ENCODE data around the gene LTBP3.

Gene LTBP3

DNA sequence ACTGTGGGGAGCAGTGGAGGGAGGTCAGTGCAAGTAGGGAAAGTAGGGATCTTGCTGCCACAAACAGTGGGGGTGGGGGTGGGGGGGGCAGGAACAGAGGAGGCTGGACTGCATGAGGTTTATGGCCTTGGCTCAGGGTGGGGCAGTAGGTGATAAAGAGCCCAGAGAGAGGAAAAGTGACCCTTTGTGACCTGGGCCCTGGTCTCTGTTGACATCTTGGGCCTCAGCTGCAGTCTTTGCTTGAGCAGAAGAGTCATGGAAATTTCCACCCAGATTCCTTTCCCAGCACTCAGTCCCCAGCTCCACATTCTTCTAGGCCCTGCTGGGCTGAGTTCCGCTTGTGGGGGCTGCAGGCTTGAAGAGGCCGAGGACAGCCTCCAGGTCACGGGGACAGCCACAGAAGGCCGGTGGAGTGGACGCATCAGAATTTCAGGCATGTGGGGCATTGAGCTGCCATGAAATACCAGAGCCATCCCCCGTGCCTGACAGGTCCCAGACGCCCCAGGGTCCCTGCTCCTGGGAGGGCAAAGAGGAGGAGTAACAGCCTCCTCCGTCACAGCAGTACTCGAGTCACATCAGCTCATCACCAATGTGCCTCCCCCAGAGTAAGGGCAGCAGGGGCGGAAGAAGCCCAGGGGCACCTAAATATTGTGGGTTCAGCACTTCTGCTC is 69.0 kb downstream of the LTBP3 start:
- POLR2A ChIA-PET, result interaction anchor here (0.6 to 12.4 kb wide), 11 partner anchors 11 to 135 kb away, joined by 3 to 703 read pairs (median 18); partner anchors contain the start of genes MALAT1 and NEAT1
- 0 out of 2 replicates have a peak overlapping the region, but pooled peaks have one; percentile 3 for H3K4me3 ChIP-seq (ENCODE audit: low read depth, low read length)
- DNase-seq (ENCODE audit: low read depth, low spot score), result peak; percentile 84
- TF ChIP-seq, protein P1, sequence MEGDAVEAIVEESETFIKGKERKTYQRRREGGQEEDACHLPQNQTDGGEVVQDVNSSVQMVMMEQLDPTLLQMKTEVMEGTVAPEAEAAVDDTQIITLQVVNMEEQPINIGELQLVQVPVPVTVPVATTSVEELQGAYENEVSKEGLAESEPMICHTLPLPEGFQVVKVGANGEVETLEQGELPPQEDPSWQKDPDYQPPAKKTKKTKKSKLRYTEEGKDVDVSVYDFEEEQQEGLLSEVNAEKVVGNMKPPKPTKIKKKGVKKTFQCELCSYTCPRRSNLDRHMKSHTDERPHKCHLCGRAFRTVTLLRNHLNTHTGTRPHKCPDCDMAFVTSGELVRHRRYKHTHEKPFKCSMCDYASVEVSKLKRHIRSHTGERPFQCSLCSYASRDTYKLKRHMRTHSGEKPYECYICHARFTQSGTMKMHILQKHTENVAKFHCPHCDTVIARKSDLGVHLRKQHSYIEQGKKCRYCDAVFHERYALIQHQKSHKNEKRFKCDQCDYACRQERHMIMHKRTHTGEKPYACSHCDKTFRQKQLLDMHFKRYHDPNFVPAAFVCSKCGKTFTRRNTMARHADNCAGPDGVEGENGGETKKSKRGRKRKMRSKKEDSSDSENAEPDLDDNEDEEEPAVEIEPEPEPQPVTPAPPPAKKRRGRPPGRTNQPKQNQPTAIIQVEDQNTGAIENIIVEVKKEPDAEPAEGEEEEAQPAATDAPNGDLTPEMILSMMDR (IDR thresholded peaks at IDR 0.05; ENCODE audit: insufficient read depth, low read length, missing control alignments), result no peak
- CTCF ChIA-PET, result interaction anchor here (0.5 to 10.0 kb wide), 8 partner anchors 9 to 118 kb away, joined by 3 to 96 read pairs (median 9); partner anchors contain the start of gene MALAT1
